Parathyroid adenoma (tissue), 2 donors: Measurements from ENCODE around the gene UBA52.

Source experiments
- H2AFZ ChIP-seq: fragments of 300-600 bp; sonication (generic); one replicate; pipeline ENCODE4 v1.7.0; 2017; ENCODE audit warnings: antibody characterized with exemption, mild to moderate bottlenecking
- H3K27ac ChIP-seq: fragments of 300-600 bp; sonication (generic); one replicate; pipeline ENCODE4 v1.7.0; 2017
- H3K27me3 ChIP-seq: fragments of 300-600 bp; sonication (generic); one replicate; pipeline ENCODE4 v1.7.0; 2017; ENCODE audit warnings: low read length; ENCODE audit not compliant: control insufficient read depth, insufficient read depth
- H3K36me3 ChIP-seq: fragments of 300-600 bp; sonication (generic); one replicate; pipeline ENCODE4 v1.7.0; 2017; ENCODE audit warnings: low read length; ENCODE audit not compliant: control insufficient read depth, insufficient read depth
- H3K4me1 ChIP-seq: fragments of 300-600 bp; sonication (generic); one replicate; pipeline ENCODE4 v1.7.0; 2017; ENCODE audit warnings: control low read depth
- H3K4me2 ChIP-seq: fragments of 300-600 bp; sonication (generic); one replicate; pipeline ENCODE4 v1.7.0; 2017; ENCODE audit warnings: low read length
- H3K4me3 ChIP-seq: fragments of 300-600 bp; sonication (generic); one replicate; pipeline ENCODE4 v1.7.0; 2017; ENCODE audit warnings: low read depth, low read length
- H3K79me2 ChIP-seq: fragments of 300-600 bp; sonication (generic); one replicate; pipeline ENCODE4 v1.7.0; 2017; ENCODE audit warnings: control low read depth
- H3K9ac ChIP-seq: fragments of 300-600 bp; sonication (generic); one replicate; pipeline ENCODE4 v1.7.0; 2017; ENCODE audit warnings: mild to moderate bottlenecking
- H3K9me3 ChIP-seq: fragments of 300-600 bp; sonication (generic); one replicate; pipeline ENCODE4 v1.7.0; 2017; ENCODE audit warnings: low read length; ENCODE audit not compliant: control insufficient read depth
- TF ChIP-seq, protein P1 (sequence below): fragments of 300-600 bp; sonication (generic); IDR thresholded peaks from one replicate; pipeline ENCODE4 v1.7.0; 2017; ENCODE audit warnings: antibody characterized with exemption, mild to moderate bottlenecking
- donor health status: primary hyperparathyroidism.

Gene UBA52

DNA sequence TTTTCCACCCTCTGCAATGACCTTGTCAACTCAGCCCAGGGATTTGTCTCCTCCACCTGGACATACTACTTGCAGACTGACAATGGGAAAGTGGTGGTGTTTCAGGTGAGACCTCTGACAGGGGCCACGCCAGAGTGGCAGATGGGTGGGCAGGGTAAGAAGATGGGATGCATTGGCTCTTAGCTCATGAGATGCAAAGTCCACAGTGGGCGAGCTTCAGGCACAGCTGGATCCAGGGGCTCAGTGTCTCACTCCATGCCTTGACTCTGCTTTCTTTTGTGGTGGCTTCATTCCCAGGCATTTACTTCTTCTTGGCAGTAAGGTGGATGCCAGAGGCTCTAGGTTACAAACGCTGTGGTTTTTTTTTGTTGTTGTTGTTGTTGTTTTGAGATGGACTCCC is 44.4 kb downstream of the UBA52 start:
- no peak overlapping the region for H2AFZ ChIP-seq
- H3K79me2 ChIP-seq = no peaks in the 10 kb centered on the region
- H3K4me3 ChIP-seq = no peak overlapping the region
- H3K9ac ChIP-seq = no peak overlapping the region
- no peak overlapping the region for H3K4me2 ChIP-seq
- TF ChIP-seq, protein P1, sequence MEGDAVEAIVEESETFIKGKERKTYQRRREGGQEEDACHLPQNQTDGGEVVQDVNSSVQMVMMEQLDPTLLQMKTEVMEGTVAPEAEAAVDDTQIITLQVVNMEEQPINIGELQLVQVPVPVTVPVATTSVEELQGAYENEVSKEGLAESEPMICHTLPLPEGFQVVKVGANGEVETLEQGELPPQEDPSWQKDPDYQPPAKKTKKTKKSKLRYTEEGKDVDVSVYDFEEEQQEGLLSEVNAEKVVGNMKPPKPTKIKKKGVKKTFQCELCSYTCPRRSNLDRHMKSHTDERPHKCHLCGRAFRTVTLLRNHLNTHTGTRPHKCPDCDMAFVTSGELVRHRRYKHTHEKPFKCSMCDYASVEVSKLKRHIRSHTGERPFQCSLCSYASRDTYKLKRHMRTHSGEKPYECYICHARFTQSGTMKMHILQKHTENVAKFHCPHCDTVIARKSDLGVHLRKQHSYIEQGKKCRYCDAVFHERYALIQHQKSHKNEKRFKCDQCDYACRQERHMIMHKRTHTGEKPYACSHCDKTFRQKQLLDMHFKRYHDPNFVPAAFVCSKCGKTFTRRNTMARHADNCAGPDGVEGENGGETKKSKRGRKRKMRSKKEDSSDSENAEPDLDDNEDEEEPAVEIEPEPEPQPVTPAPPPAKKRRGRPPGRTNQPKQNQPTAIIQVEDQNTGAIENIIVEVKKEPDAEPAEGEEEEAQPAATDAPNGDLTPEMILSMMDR = no peak
- no peaks in the 10 kb centered on the region for H3K9me3 ChIP-seq
- peaks cover 6% of the 10 kb centered on the region for H3K27me3 ChIP-seq
- no peak overlapping the region for H3K27ac ChIP-seq
- no peaks in the 10 kb centered on the region for H3K36me3 ChIP-seq
- peaks cover 10% of the 10 kb centered on the region for H3K4me1 ChIP-seq

DNA sequence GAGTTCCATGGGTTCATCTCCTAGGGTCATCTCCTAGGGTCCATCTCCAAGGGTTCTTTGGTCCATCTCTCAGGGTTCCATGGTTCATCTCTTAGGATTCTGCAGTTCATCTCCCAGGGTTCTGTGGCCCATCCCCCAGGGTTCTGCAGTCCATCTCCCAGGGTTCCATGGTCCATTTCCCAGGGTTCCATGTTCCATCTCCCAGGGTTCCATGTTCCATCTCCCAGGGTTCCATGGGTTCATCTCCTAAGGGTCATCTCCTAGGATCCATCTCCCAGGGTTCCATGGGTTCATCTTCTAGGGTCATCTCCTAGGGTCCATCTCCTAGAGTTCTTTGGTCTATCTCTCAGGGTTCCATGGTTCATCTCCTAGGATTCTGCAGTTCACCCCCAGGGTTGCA is 45.9 kb downstream of the UBA52 start:
- Histone ChIP-seq H3K27ac (no peak overlapping the region), H3K4me2 (no peak overlapping the region), H3K9me3 (no peaks in the 10 kb centered on the region), H3K4me3 (no peak overlapping the region), H3K4me1 (peaks cover 3% of the 10 kb centered on the region), H3K9ac (no peak overlapping the region), H3K79me2 (no peaks in the 10 kb centered on the region), H3K36me3 (no peaks in the 10 kb centered on the region), H3K27me3 (peaks cover 3% of the 10 kb centered on the region), H2AFZ (no peak overlapping the region)
- TF ChIP-seq, protein P1 = no peak

DNA sequence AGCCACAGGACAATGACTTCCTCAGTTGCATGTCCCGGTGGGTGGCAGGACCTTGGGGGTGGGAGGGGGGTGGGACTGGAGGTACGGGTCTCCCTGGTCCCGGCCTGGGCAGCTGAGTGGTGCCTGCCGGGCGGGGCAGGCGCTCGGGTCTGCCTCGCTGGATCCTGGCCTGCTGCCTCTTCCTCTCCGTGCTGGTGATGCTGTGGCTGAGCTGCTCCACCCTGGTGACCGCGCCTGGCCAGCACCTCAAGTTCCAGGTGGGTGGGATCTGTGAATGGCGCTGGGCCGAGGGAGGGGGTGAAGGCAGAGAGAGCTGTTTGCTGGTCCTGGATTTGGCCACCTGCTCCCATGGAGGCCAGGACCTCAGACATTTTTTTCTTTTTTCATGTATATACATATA is 46.6 kb downstream of the UBA52 start:
- H3K9ac ChIP-seq = no peak overlapping the region
- no peak overlapping the region for H3K27ac ChIP-seq
- no peaks in the 10 kb centered on the region for H3K79me2 ChIP-seq
- peaks cover 3% of the 10 kb centered on the region for H3K27me3 ChIP-seq
- H3K4me3 ChIP-seq = no peak overlapping the region
- no peaks in the 10 kb centered on the region for H3K36me3 ChIP-seq
- TF ChIP-seq, protein P1 = no peak
- no peak overlapping the region for H2AFZ ChIP-seq
- no peaks in the 10 kb centered on the region for H3K4me1 ChIP-seq
- H3K4me2 ChIP-seq = no peak overlapping the region
- H3K9me3 ChIP-seq = no peaks in the 10 kb centered on the region

DNA sequence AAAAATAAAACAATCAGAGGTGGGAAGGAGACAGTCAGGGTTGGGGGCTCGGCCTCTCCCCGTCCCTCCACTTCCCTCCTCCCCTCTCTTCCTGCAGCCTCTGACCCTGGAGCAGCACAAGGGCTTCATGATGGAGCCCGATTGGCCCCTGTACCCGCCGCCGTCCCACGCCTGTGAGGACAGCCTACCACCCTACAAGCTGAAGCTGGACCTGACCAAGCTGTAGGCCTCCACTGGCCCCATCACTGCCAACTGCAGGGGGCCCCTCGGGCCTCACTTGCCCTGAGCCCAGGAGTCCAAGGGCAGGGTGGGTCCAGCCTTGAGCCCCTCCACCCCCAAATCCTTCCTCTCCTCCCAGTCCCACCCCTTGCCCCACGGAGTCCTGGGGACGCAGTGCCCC is 48.7 kb downstream of the UBA52 start:
- Histone ChIP-seq H3K9ac (no peak overlapping the region), H3K27me3 (no peaks in the 10 kb centered on the region), H3K4me1 (no peaks in the 10 kb centered on the region), H3K27ac (no peak overlapping the region), H3K4me2 (no peak overlapping the region), H3K79me2 (no peaks in the 10 kb centered on the region), H2AFZ (no peak overlapping the region), H3K36me3 (no peaks in the 10 kb centered on the region), H3K9me3 (no peaks in the 10 kb centered on the region), H3K4me3 (no peak overlapping the region)
- TF ChIP-seq, protein P1 = no peak

DNA sequence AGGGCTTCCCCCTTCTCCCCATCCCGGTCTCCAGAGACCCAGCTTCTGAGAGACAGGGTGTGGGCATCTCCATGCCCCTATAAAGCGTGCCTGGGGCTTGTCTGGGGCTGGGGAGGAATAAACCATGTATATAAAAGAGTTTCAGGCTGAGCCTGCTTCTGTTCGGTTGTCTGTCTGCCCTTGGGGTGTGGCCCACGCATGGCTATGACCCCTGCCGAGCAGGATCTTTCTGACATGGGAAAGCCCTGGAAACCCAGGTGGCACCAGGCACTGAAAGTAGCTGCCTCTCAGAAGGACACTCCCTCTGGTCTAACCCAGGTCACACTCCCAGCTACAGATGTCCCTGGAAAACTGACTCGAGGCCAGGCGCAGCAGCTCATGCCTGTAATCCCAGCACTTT is 49.2 kb downstream of the UBA52 start:
- TF ChIP-seq, protein P1 = no peak
- H3K36me3 ChIP-seq = no peaks in the 10 kb centered on the region
- H3K4me3 ChIP-seq = no peak overlapping the region
- H3K4me1 ChIP-seq = no peaks in the 10 kb centered on the region
- no peak overlapping the region for H3K9ac ChIP-seq
- H3K27ac ChIP-seq = no peak overlapping the region
- H3K79me2 ChIP-seq = no peaks in the 10 kb centered on the region
- H2AFZ ChIP-seq = no peak overlapping the region
- H3K27me3 ChIP-seq = no peaks in the 10 kb centered on the region
- no peak overlapping the region for H3K4me2 ChIP-seq
- no peaks in the 10 kb centered on the region for H3K9me3 ChIP-seq
